NCI-H526 (cell line): Measurements from ENCODE around the gene SLC26A2.
A peak's percentile ranks its signal among the peaks of the same experiment; 100 is the strongest.

Experiments used
- DNase-seq, 2 experiments: peaks; one replicate each; lab custom pipeline; 2025; lab: John Stamatoyannopoulos, UW

Gene SLC26A2

DNA sequence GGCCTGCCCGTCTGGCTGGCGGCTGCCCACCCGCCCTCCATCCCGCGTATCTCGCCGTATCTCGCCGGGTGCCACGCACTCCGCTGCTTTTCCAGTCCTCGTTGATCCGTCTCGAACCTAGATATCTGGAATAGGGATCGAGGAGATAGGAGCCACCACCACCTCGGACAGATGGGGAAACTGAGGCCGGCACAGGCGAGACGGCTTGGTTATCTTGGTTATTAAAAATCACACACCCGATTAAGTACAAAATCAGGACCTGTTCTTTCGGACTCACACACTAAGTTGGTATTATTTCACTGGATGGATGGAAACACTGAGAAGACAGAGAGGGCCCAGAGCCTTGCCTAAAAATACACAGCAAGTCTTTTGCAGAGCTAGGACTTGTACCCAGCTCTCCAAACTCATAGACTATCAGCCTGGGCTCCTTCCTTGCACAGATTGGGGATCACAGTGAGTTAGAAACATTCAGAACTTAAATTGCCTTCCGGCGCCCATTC lies 678 bp downstream of the SLC26A2 start:
- peak in 1 of 2 experiments; percentile 53 for DNase-seq

DNA sequence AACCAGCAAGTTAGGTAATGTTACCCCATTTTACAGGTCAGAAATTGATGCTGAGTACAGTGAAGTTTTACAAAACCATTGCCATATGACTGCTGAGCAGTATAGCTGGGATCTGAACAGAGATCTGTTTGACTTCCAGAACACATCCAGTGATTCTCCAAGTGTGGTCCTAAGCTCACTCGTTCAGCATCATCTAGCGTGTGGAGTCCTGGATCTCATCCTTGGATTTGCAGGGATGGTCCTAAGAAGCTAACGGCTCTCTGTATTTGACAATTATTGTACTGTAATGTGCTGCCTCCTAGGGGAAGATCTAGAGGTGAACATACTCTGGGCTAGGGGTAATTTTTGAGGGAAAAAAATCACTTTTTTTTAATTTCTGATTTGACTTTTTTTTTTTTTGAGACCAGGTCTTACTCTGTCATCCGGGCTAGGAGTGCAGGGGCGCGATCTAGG lies 1.4 kb downstream of the SLC26A2 start:
- DNase-seq = peak in 1 of 2 experiments; percentile 15

DNA sequence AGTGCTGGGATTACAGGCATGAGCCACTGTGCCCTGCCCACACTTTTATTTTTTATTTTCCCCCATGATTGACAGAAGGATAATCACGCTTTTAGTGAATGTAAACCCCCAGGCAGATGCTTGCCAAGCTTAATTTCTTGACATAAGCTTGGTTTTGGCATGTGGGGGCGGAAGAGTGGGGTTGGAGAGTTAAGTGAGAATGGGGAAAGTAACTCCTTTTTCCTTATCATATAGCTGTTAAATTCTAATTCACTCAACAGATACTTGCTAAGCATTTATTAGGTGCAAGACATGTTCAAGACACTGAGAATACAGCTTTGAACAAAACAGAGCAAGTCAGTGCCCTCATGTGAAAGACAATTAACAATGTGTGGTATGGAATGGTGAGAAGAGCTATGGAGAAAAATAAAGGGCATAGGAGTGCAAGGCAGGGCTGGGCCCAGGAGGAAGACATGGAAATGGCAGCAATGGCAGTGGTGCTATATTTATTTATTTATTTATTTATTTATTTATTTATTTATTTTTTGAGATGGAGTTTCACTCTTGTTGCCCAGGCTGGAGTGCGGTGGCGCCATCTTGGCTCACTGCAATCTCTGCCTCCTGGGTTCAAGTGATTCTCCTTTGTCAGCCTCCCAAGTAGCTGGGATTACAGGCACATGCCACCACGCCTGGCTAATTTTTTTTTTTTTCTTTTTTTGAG lies 2.2 kb downstream of the SLC26A2 start:
- DNase-seq = no peak

DNA sequence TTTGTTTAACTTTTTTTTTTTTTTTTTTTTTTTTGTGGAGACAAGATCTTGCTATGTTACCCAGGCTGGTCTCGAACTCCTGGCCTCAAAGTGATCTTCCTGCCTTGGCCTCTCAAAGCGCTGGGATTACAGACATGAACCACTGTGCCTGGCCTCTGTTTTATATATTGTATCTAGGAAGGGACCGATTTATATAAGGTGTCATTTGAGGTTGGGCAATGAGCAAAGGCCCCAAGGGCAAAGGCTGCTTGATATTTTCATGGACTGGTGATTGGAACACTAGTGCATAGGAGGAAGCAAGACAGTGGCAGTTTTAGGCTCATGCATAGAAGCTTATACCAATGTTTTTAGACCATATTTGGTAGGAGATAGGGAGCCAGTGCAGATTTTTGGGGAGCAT lies 3.2 kb downstream of the SLC26A2 start:
- DNase-seq = no peak

DNA sequence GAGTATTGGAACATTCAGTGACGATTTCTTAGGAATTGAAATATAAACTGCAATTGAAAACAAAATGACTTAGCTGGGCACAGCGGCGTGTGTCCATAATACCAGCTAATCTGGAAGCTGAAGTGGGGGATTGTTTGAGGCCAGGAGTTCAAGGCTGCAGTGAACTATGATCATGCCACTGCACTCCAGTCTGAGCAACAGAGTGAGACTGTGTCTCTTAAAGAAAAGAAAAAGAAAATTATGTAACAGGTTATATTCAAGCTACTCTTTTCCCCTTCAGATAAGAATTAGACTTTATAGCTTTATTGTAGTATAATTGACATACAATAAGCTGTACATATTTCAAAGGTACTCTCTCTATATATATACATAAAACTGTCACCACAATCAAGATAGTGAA lies 6.4 kb downstream of the SLC26A2 start:
- DNase-seq = no peak

DNA sequence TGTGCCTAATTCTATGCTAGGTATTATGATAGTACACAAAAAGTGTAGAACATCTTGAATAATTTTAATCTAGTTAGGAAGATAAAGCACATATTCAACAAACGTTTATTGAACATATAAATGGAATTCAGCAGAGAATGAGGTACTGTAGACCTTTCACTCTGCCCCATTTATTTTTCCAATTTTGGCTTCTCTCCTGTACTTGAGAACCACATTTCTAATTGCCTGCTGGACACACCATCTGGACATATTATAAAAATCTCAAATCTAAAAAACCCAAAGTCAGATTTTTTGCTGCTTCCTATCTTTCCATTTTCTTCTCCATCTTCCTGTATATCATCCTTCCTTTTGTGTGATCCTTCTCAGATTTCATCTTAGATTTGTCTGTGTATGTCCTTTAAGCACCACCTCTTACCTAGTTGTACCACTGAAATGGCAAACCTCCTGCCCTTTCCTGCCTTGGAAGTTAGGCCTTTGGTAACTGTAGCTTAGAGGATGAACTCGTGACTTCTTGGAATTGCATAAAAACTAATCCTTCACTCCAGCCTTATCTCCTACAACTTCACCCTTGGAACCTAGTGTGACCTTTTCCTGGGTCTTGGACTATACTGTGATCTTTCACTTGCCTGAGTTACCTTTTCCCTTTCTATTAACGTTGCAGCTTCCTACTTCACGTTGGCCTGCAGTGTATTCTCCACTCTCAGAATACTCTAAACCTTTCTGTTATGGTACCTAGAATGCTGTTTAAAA lies 8.8 kb downstream of the SLC26A2 start:
- no peak for DNase-seq

DNA sequence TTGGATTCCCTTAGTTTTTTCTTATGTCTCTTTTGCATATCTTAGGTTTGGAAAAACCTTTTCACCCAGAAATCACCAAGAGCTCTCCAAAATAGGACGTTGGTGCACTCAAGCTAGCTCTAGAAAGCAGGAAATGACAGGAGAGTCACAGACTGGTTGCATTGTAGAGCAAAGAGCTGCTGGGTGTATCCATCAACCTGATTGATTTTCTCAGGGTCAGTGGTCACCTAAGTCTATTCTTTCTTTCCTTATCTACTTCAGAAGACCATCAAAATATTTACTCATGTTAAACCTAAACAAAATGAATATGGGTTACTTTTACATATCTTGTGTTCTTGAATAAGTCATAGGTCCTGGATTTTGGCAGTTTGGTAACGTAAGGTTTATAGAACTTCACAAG lies 14.9 kb downstream of the SLC26A2 start:
- no peak for DNase-seq

DNA sequence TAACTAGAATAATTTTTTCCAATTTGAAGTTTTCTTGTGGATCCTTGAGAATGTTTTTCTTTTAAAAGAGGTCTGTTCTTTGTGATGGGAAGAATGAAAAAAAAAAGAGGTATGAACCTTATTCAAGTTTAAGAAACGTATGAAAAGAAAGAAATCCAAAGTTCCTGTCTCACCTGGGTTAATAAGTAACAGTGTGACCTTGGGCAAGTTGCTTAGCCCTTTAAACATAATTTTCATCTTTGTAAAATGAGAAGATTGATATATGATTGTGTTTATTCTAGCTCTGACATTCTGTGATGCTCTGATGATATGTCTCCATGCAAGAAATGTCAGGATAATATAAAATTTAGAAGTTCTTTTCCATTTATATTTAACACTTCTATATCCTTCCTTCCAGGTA lies 19.3 kb downstream of the SLC26A2 start:
- DNase-seq = no peak

DNA sequence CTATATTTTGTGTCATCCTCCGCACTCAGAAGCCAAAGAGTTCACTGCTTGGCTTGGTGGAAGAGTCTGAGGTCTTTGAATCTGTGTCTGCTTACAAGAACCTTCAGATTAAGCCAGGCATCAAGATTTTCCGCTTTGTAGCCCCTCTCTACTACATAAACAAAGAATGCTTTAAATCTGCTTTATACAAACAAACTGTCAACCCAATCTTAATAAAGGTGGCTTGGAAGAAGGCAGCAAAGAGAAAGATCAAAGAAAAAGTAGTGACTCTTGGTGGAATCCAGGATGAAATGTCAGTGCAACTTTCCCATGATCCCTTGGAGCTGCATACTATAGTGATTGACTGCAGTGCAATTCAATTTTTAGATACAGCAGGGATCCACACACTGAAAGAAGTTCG lies 20.6 kb downstream of the SLC26A2 start:
- DNase-seq = no peak

DNA sequence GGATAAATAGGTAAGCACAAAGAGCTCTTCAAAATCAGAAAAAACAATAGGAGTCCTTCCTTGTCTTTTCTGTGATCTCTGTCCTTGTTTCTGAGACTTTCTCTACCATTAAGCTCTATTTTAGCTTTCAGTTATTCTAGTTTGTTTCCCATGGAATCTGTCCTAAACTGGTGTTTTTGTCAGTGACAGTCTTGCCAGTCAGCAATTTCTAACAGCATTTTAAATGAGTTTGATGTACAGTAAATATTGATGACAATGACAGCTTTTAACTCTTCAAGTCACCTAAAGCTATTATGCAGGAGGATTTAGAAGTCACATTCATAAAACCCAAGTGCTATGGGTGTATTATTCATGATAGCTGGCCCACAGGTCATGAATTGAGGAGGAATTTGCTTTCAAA lies 21.9 kb downstream of the SLC26A2 start:
- DNase-seq = no peak

DNA sequence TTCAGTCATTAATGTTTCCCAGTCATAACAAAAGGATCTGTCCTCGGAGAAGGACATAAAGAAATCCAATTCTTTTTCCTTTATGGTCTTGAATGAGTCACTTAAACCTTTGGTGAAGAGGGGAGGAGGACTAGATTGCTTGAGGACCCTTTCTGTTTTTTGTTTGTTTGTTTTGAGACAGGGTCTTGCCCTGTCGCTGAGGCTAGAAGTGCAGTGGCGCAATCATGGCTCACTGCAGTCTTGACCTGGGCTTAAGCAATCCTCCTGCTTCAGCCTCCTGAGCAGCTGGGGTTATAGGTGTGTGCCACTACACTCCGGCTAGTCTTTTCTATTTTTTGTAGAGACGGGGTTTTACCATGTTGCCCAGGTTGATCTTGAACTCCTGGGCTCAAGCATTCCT lies 27.6 kb downstream of the SLC26A2 start:
- no peak for DNase-seq

DNA sequence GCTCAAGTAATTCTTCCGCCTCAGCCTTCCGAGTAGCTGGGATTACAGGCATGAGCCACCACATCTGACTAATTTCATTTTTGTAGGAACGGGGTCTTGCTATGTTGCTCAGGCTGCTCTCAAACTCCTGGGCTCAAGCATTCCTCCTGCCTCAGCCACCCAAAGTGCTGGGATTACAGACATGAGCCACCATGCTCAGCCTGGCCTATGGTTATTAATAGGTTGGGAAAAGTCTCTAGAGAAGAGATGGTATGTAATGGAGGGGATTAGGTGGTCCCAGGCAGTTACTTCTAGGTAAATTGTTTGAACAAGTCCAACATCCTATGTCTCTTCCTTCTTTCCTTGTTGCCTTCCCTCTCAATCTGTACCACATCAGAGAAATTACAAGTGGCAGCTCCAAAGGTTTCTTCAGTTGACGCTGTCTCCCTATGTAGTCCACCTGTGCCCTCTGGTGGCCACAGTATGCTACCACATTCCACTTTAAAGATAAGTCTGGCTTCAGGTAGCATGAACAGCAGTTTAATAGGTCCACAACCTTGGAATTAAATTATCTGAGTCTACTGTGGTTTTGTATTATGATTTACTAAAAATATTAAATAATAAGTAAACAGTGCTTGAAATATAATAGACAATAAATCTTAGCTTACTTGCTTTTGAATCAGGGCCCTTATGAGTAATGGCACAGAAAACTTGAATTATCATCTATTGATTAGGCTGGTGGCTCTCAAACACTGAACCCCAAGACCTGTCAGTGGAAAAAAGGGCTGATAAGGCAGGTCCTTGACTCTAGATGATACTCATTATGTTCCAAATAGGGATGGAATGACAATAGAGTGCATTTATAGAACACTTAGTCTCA lies 30.2 kb downstream of the SLC26A2 start:
- DNase-seq = peak; percentile 59 to 85

DNA sequence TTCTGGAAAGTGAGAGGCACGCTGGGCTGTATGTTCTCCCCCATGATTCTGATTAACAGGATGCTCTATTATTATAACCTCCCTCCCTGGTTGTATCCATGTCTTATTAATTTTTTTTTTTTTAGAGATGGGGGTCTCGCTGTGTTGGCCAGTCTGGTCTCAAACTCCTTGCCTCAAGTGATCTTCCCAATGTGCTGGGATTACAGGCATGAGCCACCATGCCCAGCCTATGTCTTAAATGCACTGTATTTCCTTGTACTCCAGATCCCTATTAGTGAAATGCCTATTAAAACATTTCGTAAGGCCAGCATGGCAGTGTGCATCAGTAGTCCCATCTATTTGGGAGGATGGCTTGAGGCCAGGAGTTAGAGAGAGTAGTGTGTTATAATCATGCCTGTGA lies 32.9 kb downstream of the SLC26A2 start:
- no peak for DNase-seq

DNA sequence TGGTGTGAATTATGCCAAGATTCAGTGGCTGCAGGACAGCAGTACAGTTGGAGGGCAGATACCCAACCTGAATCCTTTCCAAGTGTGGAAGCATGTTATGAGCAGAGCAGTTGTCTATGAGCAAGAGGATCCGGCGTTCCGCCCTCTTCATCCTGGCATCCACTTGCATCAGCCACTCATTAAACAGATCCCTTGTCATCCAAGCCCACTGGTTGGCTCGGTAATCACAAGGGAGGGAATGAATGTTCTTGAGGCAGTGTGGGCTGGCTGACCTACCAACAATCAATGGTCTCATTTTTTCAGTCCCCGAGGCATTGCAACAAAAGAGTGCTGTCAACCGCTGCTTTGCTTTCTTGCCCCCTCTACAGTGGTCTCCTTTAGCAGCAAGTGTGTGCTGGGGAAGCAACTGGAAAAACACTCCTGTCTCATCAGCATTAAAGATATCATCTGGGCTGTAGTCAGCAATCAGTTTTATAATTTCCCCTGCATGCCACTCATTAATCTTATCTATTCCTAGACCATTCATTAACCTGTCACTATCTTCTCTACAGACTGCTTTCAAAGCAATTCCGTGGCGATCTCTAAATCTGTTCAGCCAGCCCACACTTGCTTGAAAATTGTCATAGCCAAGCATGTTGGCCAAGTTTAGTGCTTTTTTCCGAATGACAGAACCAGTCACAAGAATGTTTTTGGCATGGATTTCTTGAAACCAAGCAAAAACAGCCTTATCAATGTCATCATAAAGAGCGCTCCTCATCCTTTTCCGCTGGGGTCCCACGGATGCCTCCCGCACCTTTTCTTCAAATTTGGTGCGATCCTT lies 35.0 kb downstream of the SLC26A2 start:
- DNase-seq = no peak

DNA sequence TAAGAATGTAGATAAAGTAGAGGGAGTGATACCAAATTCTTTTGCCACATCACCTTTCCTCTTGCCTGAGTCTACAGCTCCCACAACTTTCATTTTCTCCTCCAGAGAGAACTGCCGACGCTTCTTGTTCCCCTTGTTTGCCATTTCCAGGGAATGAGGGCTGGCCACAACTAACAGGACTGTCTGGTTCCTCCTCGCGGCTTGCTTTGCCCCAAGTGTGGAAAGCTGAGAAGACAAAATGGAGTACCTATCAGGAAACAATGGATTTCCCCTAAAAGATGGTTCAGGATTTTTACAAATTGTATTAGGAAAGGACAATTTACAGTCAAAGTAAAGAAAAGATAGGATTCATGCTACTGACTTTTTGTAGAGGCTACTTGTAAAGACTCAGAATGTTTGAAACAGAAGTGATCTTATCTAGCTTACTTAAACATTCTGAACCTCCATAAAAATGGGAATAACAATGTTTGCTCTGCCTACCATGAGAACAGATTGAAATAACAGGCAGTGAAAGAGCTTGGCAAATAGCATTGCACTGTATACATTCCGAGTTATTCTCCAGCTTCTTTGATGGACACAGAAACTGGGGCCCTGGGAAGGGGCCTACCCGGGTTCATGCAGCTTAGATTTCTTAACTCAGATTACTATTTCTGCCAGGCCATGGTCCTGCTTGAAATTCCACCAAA lies 35.8 kb downstream of the SLC26A2 start:
- no peak for DNase-seq

DNA sequence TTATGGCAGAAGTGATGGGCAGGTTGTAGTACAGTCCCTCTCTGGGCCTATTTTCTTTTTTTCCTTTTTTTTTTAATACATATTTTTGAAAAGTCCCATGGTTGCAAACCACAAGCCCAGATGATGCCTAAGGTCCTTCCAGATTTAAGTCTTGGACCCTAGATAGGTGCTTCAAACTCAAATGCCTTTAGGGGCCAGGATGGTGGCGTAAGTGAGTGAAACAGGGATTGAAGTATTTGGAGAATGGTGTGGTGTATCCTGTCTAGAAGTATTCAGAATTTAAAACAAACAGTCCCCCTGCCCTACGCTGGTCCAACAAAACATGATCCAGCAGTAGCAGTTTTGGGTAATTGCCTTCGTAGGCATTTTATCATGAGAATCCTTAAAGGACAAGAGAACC lies 37.7 kb downstream of the SLC26A2 start:
- DNase-seq = no peak

DNA sequence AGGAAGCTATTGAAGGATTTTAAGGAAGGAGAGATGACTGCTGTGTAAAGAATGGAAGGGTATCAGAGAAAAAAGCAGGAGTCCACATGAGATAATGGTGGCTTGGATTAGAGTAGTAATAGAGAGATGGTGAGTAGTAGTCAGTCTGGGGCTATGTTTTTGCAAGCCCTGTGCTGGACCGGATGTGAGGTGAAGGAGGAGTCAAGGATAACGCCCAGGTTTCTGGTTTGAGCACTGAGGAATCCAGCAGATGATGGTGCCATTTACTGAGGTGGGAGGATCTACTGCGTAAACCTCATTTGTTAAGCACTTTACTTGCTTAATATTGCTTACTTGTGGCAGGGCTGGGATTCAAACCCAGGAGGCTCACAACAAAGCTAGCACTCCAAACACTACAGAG lies 38.8 kb downstream of the SLC26A2 start:
- DNase-seq = no peak

DNA sequence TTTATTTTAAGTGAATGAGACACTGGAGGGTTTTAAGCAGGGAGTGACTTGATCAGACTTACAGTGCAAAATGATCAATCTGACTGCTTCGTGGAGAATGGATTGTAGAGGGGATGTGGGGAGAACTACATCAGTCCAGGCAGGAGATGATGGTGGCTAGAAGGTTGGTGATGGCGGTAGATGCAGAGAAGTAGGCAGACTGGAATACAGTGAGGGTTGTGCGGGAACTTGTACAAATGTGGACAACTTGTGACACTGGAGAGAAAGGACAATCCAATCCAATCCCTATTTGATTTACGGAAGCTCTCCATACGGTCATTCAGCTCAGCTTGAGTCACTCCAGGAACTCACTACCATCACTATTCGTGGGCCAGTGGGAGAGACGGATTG lies 39.3 kb downstream of the SLC26A2 start:
- no peak for DNase-seq

DNA sequence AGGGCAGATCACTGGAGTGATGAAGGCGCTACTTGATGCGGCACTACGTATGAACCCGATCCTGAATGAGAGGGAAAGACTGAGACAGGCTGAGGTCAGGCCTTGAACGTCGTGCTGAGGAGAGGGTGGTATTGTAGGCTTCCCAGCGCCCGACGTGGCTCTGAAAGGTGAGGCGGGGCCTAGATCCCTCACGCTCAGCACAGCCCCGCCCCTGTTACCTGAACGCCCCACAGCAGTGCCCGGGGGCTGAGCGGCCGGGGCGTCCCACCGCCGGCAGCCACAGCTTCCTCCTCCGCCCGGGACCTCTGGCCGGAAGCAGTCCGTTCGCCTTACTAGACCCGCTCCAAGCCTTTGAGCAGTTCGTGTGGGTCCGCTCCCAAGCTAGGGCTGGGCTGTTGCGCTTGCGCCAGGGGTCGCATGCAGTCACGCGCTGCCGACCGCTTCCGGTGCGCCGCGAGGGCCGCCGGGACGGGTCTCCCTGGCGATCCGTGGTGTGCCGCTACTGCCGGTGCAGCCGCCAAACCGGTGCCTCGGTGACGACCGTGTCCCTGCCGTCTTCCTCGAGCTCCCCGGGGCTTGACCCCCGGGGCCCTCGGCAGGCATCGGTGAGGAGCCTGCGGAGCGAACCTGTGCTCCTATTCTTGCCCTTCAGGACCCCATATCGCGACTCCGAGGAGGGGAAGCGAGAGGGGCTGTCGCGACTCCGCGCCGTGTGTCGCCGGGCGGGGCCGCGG lies 39.9 kb downstream of the SLC26A2 start, which contains the start of the genes HMGXB3 and TIGD6:
Gene HMGXB3 (plus strand): TSS at position 484 of the 734 bp plus-strand sequence. CDS start 4,114 bp downstream, outside the sequence.
Gene TIGD6 (minus strand): TSS at position 399 of the 734 bp plus-strand sequence. CDS start 4,306 bp downstream, outside the sequence.
- peak; percentile 91 to 96 for DNase-seq
